Smooth muscle cell (in vitro differentiated cells): Measurements from ENCODE around the gene ATP13A3. TPM values are rescaled to one million over a fixed set of nuclear protein-coding genes. Genes with fewer than 3 reads are reported as not detected.
A peak's percentile ranks its signal among the peaks of the same experiment; 100 is the strongest.

ENCODE experiments used
- DNase-seq: peaks from one replicate; lab custom pipeline; 2025; ENCODE audit not compliant: unreplicated experiment; lab: John Stamatoyannopoulos, UW
- H2AFZ ChIP-seq: fragments of 200-600 bp; sonication (generic); 2 replicates; pipeline ENCODE4 v1.6.0; 2016; ENCODE audit warnings: antibody characterized with exemption, low read depth, mild to moderate bottlenecking
- H3F3A ChIP-seq: fragments of 200-600 bp; sonication (generic); 2 replicates; pipeline ENCODE4 v1.6.0; 2017; ENCODE audit warnings: antibody characterized with exemption, low read depth
- H3K27ac ChIP-seq: fragments of 200-600 bp; sonication (generic); 2 replicates; pipeline ENCODE4 v1.5.1; 2016; ENCODE audit warnings: low read depth, mild to moderate bottlenecking
- H3K27me3 ChIP-seq: fragments of 200-600 bp; sonication (generic); 2 replicates; pipeline ENCODE4 v1.6.1; 2016; ENCODE audit warnings: low read depth, mild to moderate bottlenecking
- H3K36me3 ChIP-seq: fragments of 200-600 bp; sonication (generic); 2 replicates; pipeline ENCODE4 v1.5.1; 2016; ENCODE audit warnings: low read depth
- H3K4me1 ChIP-seq: fragments of 200-600 bp; sonication (generic); 2 replicates; pipeline ENCODE4 v1.5.1; 2016; ENCODE audit warnings: low read depth
- H3K4me2 ChIP-seq: fragments of 200-600 bp; sonication (generic); 2 replicates; pipeline ENCODE4 v1.6.0; 2016; ENCODE audit warnings: mild to moderate bottlenecking
- H3K4me3 ChIP-seq: fragments of 200-600 bp; sonication (generic); 2 replicates; pipeline ENCODE4 v1.5.1; 2016; ENCODE audit warnings: mild to moderate bottlenecking
- H3K79me2 ChIP-seq: fragments of 200-600 bp; sonication (generic); 2 replicates; pipeline ENCODE4 v1.6.0; 2016; ENCODE audit warnings: low read depth, mild to moderate bottlenecking
- H3K9ac ChIP-seq: fragments of 200-600 bp; sonication (generic); 2 replicates; pipeline ENCODE4 v1.6.0; 2016; ENCODE audit warnings: low read depth
- H3K9me3 ChIP-seq: fragments of 200-600 bp; sonication (generic); replicated peaks from 2 replicates; pipeline ENCODE4 v1.5.1; 2016; ENCODE audit warnings: low read depth
- H4K20me1 ChIP-seq: fragments of 200-600 bp; sonication (generic); 2 replicates; pipeline ENCODE4 v1.6.0; 2016; ENCODE audit warnings: low read depth
- WGBS: methylation state at CpG from one replicate; pipeline ENCODE4 v1.1.7; 2016; ENCODE audit warnings: low lambda C conversion rate; 5-methylcytosine and 5-hydroxymethylcytosine counted together
- polyA plus RNA-seq: library from polyadenylated mRNA; unstranded; fragments of >200 nt; fragmentation: Nextera tagmentation; extraction: Ambion mirVana; gene quantifications from 2 replicates; pipeline ENCODE4 v1.2.1, GENCODE V29; 2016
- total RNA-seq: library from RNA; depleted of rRNA; stranded (reverse); fragments of >200 nt; gene quantifications from 2 replicates; pipeline ENCODE4 v1.2.3, GENCODE V29; 2014
- TF ChIP-seq, protein P1 (sequence below): fragments of 200-600 bp; sonication (generic); IDR thresholded peaks from 2 replicates; pipeline ENCODE4 v1.5.1; 2017; ENCODE audit warnings: borderline replicate concordance, mild to moderate bottlenecking, antibody characterized with exemption; ENCODE audit not compliant: insufficient read depth, poor library complexity, severe bottlenecking

Gene ATP13A3
- total and polyA plus RNA-seq, 2 experiments from 2014 or later, result 13.5 to 65.3 TPM

DNA sequence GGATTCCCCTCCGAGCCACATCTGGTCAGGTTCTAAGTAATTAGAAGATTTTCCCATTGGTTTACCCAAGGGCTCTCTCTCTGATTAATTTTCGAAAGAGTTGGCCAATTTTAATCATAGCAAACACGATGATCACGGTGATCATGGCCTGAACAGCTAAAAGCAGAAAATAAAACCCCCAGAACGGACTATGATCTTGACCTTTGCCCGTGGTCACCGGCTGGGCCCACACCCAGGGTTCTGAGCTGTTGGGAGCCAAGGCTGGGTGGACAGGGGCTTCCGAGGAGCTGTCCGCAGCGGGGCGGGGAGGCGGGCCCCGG, 90.3 kb downstream of the ATP13A3 start:
- 49% methylated on average over 11 of the region's 13 CpGs for WGBS
- Histone ChIP-seq H3K4me2 (peak overlapping the region; percentile 80), H2AFZ (peak overlapping the region; percentile 43), H3K4me1 (peaks cover 18% of the 10 kb centered on the region), H3K79me2 (no peaks in the 10 kb centered on the region), H3K9me3 (no peaks in the 10 kb centered on the region), H3K27me3 (peaks cover 20% of the 10 kb centered on the region), H3K4me3 (peak overlapping the region; percentile 22), H3K9ac (no peak overlapping the region), H3K27ac (peak overlapping the region; percentile 36), H3F3A (peaks cover 7% of the 10 kb centered on the region), H4K20me1 (no peaks in the 10 kb centered on the region), H3K36me3 (no peaks in the 10 kb centered on the region)
- DNase-seq, result no peak
- TF ChIP-seq, protein P1, sequence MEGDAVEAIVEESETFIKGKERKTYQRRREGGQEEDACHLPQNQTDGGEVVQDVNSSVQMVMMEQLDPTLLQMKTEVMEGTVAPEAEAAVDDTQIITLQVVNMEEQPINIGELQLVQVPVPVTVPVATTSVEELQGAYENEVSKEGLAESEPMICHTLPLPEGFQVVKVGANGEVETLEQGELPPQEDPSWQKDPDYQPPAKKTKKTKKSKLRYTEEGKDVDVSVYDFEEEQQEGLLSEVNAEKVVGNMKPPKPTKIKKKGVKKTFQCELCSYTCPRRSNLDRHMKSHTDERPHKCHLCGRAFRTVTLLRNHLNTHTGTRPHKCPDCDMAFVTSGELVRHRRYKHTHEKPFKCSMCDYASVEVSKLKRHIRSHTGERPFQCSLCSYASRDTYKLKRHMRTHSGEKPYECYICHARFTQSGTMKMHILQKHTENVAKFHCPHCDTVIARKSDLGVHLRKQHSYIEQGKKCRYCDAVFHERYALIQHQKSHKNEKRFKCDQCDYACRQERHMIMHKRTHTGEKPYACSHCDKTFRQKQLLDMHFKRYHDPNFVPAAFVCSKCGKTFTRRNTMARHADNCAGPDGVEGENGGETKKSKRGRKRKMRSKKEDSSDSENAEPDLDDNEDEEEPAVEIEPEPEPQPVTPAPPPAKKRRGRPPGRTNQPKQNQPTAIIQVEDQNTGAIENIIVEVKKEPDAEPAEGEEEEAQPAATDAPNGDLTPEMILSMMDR, result no peak

DNA sequence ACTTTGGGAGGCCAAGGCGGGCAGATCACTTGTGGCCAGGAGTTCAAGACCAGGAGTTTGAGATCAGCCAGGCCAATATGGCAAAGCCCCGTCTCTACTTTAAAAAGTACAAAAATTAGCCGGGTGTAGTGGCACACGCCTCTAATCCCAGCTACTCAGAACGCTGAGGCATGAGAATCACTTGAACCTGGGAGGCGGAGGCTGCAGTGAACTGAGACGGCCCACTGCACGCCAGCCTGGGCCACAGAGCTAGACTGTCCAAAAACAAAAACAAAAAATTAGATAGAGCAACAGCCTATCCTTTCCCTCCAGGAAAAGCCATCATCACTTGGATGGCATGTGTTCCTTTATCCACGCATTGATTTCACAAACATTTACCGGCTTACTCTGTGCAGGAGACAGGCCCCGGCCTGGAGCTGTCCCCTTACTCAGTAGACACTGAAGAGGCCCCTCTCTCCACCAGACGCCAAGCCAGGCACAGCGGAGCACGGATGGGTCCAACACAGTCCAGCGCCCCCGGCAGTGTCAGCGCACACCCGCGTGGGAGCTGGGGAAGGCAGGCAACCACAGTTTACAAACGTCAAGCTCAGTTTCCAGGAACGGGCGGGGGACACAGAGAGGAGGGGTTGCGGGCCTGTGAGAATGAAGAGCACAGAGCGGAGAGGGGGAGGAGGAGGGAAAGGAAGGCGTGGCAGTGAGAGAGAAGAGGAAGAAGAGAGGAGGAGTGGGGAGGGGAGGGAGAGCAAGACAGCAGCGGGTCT, 90.8 kb downstream of the ATP13A3 start:
- peak; percentile 27 for DNase-seq
- Histone ChIP-seq H3K9me3 (peaks cover under 1% of the 10 kb centered on the region), H3F3A (peaks cover 7% of the 10 kb centered on the region), H3K4me3 (peak overlapping the region; percentile 22), H3K27me3 (peaks cover 20% of the 10 kb centered on the region), H2AFZ (peak overlapping the region; percentile 43), H3K79me2 (no peaks in the 10 kb centered on the region), H3K9ac (no peak overlapping the region), H3K36me3 (no peaks in the 10 kb centered on the region), H4K20me1 (no peaks in the 10 kb centered on the region), H3K4me2 (peak overlapping the region; percentile 80), H3K4me1 (peaks cover 18% of the 10 kb centered on the region), H3K27ac (peak overlapping the region; percentile 36)
- 14% methylated on average over 26 of the region's 26 CpGs for WGBS
- TF ChIP-seq, protein P1, result no peak

DNA sequence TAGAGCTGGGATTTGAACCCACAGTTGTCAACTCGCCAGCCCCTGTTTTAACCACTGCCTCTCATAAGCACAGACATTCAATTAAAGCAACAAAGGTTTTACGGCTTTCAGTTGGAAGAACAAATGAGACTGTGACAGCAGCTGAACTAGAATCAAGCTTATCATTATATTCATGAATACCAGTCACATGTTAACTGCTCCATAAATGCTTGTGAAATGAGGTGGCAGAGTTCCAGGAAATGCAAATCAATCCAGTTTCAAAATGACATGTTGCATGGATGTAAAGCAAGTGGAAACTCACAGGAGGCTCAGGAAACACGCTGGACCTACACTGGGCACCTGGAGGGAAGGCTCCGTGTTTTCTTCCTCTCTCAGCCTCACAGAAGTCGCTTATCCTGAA, 91.6 kb downstream of the ATP13A3 start:
- peaks cover 20% of the 10 kb centered on the region for H3K27me3 ChIP-seq
- H3F3A ChIP-seq, result peaks cover 7% of the 10 kb centered on the region
- H3K27ac ChIP-seq, result peak overlapping the region; percentile 54
- H3K9ac ChIP-seq, result no peak overlapping the region
- H3K4me2 ChIP-seq, result peak overlapping the region; percentile 80
- TF ChIP-seq, protein P1, result no peak
- DNase-seq, result no peak
- H3K4me3 ChIP-seq, result no peak overlapping the region
- H4K20me1 ChIP-seq, result no peaks in the 10 kb centered on the region
- H3K36me3 ChIP-seq, result no peaks in the 10 kb centered on the region
- 66% methylated on average over 5 of the region's 5 CpGs for WGBS
- peaks cover 18% of the 10 kb centered on the region for H3K4me1 ChIP-seq
- H2AFZ ChIP-seq, result no peak overlapping the region
- H3K79me2 ChIP-seq, result no peaks in the 10 kb centered on the region
- peaks cover 5% of the 10 kb centered on the region for H3K9me3 ChIP-seq

DNA sequence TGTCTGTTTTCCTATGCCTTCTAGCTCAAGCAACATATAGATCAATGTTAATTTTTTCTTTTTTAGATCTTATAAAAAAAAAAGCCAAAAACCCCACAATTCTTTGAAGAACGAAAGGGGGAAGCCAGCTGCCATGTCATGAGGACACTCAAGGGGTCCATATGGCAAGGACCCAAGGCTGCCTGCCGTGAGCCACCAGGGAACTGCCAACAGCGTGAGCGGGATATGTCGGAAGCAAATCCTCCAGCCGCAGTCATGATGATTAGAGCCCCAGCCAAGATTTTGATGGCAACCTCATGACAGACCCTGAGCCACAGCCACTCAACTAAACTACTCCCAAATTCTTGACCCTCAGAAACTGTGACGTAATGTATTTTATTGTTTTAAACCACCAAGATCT, 94.2 kb downstream of the ATP13A3 start:
- H3K27ac ChIP-seq, result no peak overlapping the region
- WGBS, result 96% methylated on average over 7 of the region's 7 CpGs
- DNase-seq, result no peak

More for the DNA sequence above, 94.2 kb downstream of the ATP13A3 start:
- no peaks in the 10 kb centered on the region for H4K20me1 ChIP-seq
- no peak overlapping the region for H2AFZ ChIP-seq
- peaks cover 8% of the 10 kb centered on the region for H3K27me3 ChIP-seq
- H3K4me2 ChIP-seq, result no peak overlapping the region
- H3K79me2 ChIP-seq, result no peaks in the 10 kb centered on the region
- H3F3A ChIP-seq, result peaks cover 7% of the 10 kb centered on the region
- H3K4me1 ChIP-seq, result peaks cover 18% of the 10 kb centered on the region
- no peak overlapping the region for H3K4me3 ChIP-seq
- H3K9me3 ChIP-seq, result peaks cover 5% of the 10 kb centered on the region
- no peak overlapping the region for H3K9ac ChIP-seq
- no peaks in the 10 kb centered on the region for H3K36me3 ChIP-seq
- TF ChIP-seq, protein P1, result no peak
